ENCODE results near the gene GHR.

DNA sequence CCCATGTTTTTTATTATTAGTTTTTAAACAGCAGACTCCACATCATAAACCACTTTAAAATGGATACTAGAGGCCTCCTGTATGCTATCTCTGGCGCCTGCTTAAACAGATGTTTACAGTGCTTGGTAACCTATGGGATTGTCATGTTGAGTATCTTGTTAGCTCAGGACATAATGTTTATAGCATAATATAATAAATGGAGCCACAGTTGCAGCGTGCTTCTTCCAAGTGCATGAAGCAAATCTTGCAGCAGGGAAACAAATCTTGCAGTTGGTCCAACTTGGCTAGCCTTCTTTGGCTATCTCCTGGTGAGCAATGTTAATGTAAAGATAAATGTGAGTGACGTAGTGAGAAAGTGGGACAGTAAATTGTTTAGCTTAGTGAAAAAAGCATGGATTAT is 2.8 kb downstream of the GHR start:
- no peak for TF ChIP-seq CTCF (tag by site-specific recombination; IDR thresholded peaks at IDR 0.05)
- no peak for TF ChIP-seq ZNF768 (tag by site-specific recombination; IDR thresholded peaks at IDR 0.05)
- TF ChIP-seq SP2 (tag by site-specific recombination; IDR thresholded peaks at IDR 0.05), result no peak
- TF ChIP-seq OVOL3 (tag by site-specific recombination; IDR thresholded peaks at IDR 0.05), result no peak
- TF ChIP-seq YY1 (tag by site-specific recombination; IDR thresholded peaks at IDR 0.05), result no peak
- no peak for TF ChIP-seq ZNF549 (tag by site-specific recombination; IDR thresholded peaks at IDR 0.05)
- TF ChIP-seq ZNF221 (tag by site-specific recombination; IDR thresholded peaks at IDR 0.05; ENCODE audit: borderline replicate concordance), result no peak
- no peak for TF ChIP-seq ZBTB8A (tag by site-specific recombination; IDR thresholded peaks at IDR 0.05)
- TF ChIP-seq, protein P1, sequence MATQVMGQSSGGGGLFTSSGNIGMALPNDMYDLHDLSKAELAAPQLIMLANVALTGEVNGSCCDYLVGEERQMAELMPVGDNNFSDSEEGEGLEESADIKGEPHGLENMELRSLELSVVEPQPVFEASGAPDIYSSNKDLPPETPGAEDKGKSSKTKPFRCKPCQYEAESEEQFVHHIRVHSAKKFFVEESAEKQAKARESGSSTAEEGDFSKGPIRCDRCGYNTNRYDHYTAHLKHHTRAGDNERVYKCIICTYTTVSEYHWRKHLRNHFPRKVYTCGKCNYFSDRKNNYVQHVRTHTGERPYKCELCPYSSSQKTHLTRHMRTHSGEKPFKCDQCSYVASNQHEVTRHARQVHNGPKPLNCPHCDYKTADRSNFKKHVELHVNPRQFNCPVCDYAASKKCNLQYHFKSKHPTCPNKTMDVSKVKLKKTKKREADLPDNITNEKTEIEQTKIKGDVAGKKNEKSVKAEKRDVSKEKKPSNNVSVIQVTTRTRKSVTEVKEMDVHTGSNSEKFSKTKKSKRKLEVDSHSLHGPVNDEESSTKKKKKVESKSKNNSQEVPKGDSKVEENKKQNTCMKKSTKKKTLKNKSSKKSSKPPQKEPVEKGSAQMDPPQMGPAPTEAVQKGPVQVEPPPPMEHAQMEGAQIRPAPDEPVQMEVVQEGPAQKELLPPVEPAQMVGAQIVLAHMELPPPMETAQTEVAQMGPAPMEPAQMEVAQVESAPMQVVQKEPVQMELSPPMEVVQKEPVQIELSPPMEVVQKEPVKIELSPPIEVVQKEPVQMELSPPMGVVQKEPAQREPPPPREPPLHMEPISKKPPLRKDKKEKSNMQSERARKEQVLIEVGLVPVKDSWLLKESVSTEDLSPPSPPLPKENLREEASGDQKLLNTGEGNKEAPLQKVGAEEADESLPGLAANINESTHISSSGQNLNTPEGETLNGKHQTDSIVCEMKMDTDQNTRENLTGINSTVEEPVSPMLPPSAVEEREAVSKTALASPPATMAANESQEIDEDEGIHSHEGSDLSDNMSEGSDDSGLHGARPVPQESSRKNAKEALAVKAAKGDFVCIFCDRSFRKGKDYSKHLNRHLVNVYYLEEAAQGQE (tag by site-specific recombination; IDR thresholded peaks at IDR 0.05), result no peak
